HepG2 (cell line): ENCODE measurements around the gene PTPRM. TPM values are rescaled to one million over a fixed set of nuclear protein-coding genes. Genes with fewer than 3 reads are reported as not detected.

Experiments
- AHDC1 ChIP-seq: sonication (generic); formaldehyde crosslinking; IDR thresholded peaks from 2 replicates; pipeline ENCODE4 v1.5.1; 2020; ENCODE audit warnings: mild to moderate bottlenecking, missing genetic modification reagents, borderline replicate concordance
- CREM ChIP-seq, 2 experiments: sonication (generic) in 1 of 2; formaldehyde crosslinking in 1 of 2; IDR thresholded peaks; 2 replicates each; pipeline versions ENCODE4 v1.4.0 to v1.6.1; 2016 to 2020; ENCODE audit warnings: antibody characterized with exemption in 1 of 2, mild to moderate bottlenecking in 1 of 2, missing genetic modification reagents in 1 of 2
- HNF4A ChIP-seq: sonication (generic); formaldehyde crosslinking; IDR thresholded peaks from 2 replicates; pipeline ENCODE4 v1.4.0; 2020; ENCODE audit warnings: missing genetic modification reagents
- MEIS1 ChIP-seq: sonication (generic); formaldehyde crosslinking; IDR thresholded peaks from 2 replicates; pipeline ENCODE4 v1.9.0; 2021; ENCODE audit warnings: mild to moderate bottlenecking, missing genetic modification reagents, moderate library complexity, borderline replicate concordance
- SOX13 ChIP-seq, 3 experiments: fragments of 450-650 bp in 1 of 3; sonication (generic) in 1 of 3; formaldehyde crosslinking in 1 of 3; IDR thresholded peaks in 2 of 3; conservative IDR thresholded peaks in 1 of 3; 2 replicates each; pipeline versions ENCODE4 v1.5.0 to v1.6.1; 2016 to 2020; ENCODE audit warnings: antibody characterized with exemption in 1 of 3, mild to moderate bottlenecking in 1 of 3, missing compliant biosample characterization in 1 of 3, missing genetic modification reagents in 1 of 3, moderate library complexity in 1 of 3
- TCF12 ChIP-seq, 2 experiments: fragments of 450-650 bp in 1 of 2; sonication (generic) in 1 of 2; formaldehyde crosslinking in 1 of 2; IDR thresholded peaks; 2 replicates each; pipeline versions ENCODE4 v1.6.1 to v1.8.0; 2017 to 2022; ENCODE audit warnings: antibody characterized with exemption in 1 of 2, mild to moderate bottlenecking in 1 of 2, missing genetic modification reagents in 1 of 2, moderate library complexity in 1 of 2
- TFAP4 ChIP-seq: sonication (generic); IDR thresholded peaks from 2 replicates; pipeline ENCODE4 v1.6.1; 2016; ENCODE audit warnings: low read depth, borderline replicate concordance
- ZBED4 ChIP-seq: sonication (generic); formaldehyde crosslinking; IDR thresholded peaks from 2 replicates; pipeline ENCODE4 v1.4.0; 2020; ENCODE audit warnings: missing genetic modification reagents, borderline replicate concordance
- ZBTB42 ChIP-seq: sonication (generic); formaldehyde crosslinking; IDR thresholded peaks from 2 replicates; pipeline ENCODE4 v1.5.0; 2020; ENCODE audit warnings: mild to moderate bottlenecking, missing genetic modification reagents
- ZNF12 ChIP-seq: sonication (generic); formaldehyde crosslinking; IDR thresholded peaks from 2 replicates; pipeline ENCODE4 v1.5.0; 2020; ENCODE audit warnings: missing genetic modification reagents
- polyA plus RNA-seq, 8 experiments: library from polyadenylated mRNA; depleted of rRNA in 3 of 8; stranded (reverse) in 7 of 8; unstranded in 1 of 8; fragments of >200 nt; fragmentation: Illumina TruSeq in 4 of 8; extraction: Trizol in 4 of 8; gene quantifications; 2 replicates each; pipeline versions ENCODE4 v1.2.1 to v1.2.3, GENCODE V29; 2011 to 2016; ENCODE audit warnings: low read depth in 4 of 8, missing spikeins in 1 of 8, mixed read lengths in 1 of 8; ENCODE audit not compliant: insufficient read depth in 1 of 8
- total RNA-seq, 5 experiments: library from RNA; depleted of rRNA; stranded (reverse); fragments of >200 nt; fragmentation: Illumina TruSeq; extraction: Trizol; gene quantifications; 2 replicates each; pipeline ENCODE4 v1.2.3, GENCODE V29; 2016; ENCODE audit warnings: low read depth in 1 of 5
- TF ChIP-seq, protein P1 (sequence below): IDR thresholded peaks from 2 replicates; pipeline ENCODE4 v1.6.1; 2016
- TF ChIP-seq, protein P2 (sequence below): sonication (generic); formaldehyde crosslinking; conservative IDR thresholded peaks from 2 replicates; pipeline ENCODE4 v1.8.0; 2022; ENCODE audit warnings: missing genetic modification reagents

PTPRM gene
- total and polyA plus RNA-seq, 2 of the 13 experiments (the other 11 are each of a cell fraction or from before 2014, with no cell fraction given), result 12.6 to 108 TPM

DNA sequence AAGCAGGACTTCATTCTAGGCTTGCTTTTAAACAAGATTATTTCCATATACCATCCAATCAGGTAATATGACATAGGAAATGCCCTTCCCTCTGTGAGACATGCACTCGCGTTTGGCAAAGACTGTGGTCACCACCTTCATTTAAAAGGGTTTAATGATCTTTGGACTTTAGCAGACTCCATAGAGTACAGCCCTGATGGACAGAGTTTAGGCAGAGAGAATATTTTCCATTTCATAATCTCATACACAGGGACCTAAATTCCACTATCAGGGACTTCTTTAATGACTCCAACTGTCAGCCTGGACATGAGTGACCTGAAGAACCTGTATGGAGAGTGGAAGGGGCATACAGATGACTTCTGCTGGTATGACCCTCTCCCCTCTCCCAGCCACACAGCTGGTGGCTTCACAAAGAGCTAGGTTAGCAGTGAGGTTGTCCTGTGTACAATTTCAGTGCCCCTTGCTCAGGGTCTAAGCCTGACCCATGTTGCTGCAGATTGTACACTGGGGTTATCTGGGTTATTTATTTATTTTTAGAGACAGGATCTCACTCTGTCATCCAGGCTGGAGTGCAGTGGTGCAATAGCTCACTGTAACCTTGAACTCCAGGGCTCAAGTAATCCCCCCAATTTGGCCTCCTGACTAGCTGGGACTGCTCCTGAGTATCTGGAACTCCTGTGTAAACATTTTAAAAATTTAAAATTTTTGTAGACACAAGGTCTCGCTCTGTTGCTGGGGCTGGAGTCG, 59.2 kb downstream of the PTPRM start (continued):
- TF ChIP-seq AHDC1 (CRISPR knock-in tag) (peak; percentile 77; the same call in 1 of the 2 replicates), ZBED4 (CRISPR knock-in tag) (peak; percentile 6; the same call in 1 of the 2 replicates), ZBTB42 (no peak), TCF12 (IDR thresholded peaks at IDR 0.05) (no peak), TCF12 (CRISPR knock-in tag; IDR thresholded peaks at IDR 0.05) (peak; percentile 51; the same call in 1 of the 2 replicates), HNF4A (peak; percentile 81), TFAP4 (peak; percentile 68; the same call in 1 of the 2 replicates), CREM (IDR thresholded peaks at IDR 0.05) (peak; percentile 41; the same call in 1 of the 2 replicates), CREM (CRISPR knock-in tag; IDR thresholded peaks at IDR 0.05) (no peak), ZNF12 (CRISPR knock-in tag) (0 out of 2 replicates have a peak, but pooled peaks have one; percentile 24), SOX13 (IDR thresholded peaks at IDR 0.05) (no peak), SOX13 (CRISPR knock-in tag; conservative IDR thresholded peaks at IDR 0.05 in 1 of 2, IDR thresholded peaks at IDR 0.05 in 1 of 2) (peak in 1 of 2 experiments; percentile 65; a peak in 2 of 4 replicates), MEIS1 (CRISPR knock-in tag) (no peak)
- TF ChIP-seq, protein P1, sequence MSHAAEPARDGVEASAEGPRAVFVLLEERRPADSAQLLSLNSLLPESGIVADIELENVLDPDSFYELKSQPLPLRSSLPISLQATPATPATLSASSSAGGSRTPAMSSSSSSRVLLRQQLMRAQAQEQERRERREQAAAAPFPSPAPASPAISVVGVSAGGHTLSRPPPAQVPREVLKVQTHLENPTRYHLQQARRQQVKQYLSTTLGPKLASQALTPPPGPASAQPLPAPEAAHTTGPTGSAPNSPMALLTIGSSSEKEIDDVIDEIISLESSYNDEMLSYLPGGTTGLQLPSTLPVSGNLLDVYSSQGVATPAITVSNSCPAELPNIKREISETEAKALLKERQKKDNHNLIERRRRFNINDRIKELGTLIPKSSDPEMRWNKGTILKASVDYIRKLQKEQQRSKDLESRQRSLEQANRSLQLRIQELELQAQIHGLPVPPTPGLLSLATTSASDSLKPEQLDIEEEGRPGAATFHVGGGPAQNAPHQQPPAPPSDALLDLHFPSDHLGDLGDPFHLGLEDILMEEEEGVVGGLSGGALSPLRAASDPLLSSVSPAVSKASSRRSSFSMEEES (CRISPR knock-in tag), result no peak
- TF ChIP-seq, protein P2, sequence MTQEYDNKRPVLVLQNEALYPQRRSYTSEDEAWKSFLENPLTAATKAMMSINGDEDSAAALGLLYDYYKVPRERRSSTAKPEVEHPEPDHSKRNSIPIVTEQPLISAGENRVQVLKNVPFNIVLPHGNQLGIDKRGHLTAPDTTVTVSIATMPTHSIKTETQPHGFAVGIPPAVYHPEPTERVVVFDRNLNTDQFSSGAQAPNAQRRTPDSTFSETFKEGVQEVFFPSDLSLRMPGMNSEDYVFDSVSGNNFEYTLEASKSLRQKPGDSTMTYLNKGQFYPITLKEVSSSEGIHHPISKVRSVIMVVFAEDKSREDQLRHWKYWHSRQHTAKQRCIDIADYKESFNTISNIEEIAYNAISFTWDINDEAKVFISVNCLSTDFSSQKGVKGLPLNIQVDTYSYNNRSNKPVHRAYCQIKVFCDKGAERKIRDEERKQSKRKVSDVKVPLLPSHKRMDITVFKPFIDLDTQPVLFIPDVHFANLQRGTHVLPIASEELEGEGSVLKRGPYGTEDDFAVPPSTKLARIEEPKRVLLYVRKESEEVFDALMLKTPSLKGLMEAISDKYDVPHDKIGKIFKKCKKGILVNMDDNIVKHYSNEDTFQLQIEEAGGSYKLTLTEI (CRISPR knock-in tag), result no peak
